NCI-H1105 (cell line): ENCODE measurements around the gene STT3B.

Source experiments
- DNase-seq: peaks from one replicate; lab custom pipeline; 2025; lab: John Stamatoyannopoulos, UW

Gene STT3B

DNA sequence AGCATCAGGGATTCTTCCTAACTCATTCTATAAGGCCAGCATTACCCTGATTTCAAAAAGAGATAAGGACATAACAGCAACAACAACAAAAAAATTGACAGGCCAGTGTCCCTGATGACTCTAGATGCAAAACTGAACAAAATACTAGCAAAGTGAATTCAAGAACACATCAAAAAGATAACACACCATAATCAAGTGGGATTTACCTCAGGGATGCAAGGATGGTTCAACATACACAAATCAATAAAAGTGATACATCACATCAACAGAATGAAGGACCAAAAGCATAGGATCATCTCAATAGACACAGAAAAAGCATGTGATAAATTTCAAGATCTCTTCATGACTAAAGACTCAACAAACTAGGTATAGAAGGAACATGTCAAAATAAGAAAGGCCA lies 119.6 kb downstream of the STT3B start:
- DNase-seq = no peak

DNA sequence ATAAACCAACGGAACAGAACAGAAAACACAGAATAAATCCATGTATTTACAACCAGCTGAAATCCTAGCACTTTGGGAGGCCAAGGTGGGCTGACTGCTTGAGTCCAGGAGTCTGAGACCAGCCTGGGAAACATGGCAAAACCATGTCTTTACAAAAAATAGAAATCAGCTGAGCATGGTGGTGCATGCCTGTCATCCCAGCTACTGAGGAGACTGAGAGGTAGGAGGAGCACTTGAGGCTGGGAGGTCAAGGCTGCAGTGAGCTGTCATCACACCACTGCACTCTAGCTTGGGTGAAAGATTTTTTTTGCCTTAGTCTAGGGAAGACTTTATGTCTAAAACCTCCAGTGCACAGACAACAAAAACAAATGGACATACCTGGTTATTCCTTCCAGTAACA lies 120.7 kb downstream of the STT3B start:
- no peak for DNase-seq

DNA sequence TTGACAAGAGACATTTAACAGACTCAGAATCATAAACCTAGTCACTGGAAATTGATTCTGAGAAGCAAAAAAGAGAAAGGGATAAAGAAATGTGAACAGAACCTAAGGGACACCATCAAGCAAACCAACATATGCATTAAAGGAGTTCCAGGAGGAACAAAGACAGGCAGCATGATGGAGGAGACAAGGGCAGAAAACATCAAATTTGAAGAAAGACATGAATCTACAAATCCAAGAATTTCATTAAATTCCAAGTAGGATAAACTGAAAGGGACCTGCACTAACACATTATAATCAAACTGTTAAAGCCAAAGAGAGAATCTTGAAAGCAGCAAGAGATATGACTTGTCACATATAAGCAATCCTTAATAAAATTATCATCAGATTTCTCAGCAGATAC lies 122.3 kb downstream of the STT3B start:
- no peak for DNase-seq

DNA sequence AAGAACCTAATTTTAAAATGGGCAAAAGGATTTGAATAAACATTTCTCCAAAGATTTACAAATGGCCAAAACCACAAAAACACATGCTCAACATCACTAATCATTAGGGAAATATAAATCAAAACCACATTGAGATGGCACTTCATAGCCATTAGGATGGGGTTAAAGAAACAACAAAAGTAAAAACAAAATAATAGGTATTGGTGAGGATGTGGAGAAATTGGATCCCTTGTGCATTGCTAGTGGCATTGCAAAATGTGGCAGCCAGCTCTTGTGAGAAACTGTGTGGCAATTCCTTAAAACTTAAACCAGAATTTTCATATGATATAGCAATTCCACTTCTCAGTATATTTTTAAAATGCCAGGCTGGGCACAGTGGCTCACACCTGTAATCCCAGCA lies 126.5 kb downstream of the STT3B start:
- DNase-seq = no peak

DNA sequence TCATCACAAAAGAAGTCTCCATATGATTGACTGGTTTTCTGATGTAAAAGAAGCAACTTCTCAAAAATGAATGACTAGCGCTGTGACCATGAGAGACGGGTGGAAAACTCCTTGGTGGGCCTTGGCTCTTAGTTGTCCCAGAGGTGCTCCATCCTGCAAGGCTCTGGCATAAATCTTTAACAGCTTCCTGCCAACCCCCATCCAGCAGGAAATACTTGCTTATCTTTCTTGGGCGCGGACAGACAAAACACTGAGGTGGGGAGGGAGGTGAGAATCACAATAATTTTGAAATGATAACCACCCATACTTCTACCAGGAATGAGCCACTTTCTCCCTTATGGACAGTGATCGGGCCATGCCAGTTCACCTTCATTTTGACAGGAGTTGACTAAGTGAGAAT lies 128.6 kb downstream of the STT3B start:
- no peak for DNase-seq

DNA sequence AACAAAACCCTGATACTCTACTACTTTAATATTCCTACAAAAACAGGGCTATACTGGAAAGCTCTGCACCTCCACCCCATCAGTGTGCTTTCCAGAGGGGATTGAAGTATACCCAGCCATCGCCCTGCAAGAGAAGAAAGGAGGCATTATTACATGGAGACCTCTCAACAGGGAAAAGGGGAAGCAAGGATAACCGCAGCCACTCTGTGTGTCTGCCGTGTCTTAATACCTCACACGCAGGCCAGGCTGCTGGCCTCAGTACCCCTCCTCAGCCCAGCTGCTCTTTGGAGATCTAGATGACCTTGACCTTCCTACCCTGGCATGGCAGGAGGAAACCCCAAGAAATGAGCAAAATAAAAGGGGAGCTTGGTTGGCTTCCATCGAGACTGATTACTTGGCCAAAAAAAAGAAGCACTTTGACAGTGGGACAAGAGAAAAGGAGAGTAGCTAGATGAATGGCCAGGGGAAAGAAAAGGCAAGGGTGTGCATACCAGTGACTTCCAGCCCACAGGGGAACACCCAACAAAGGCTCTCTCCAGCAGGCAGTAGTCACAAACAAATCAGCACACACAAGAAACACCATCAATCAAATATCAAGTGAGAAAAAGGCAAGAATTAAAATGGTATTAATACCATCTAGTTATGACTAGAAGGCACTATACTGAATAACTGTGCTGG lies 129.4 kb downstream of the STT3B start:
- DNase-seq = no peak

DNA sequence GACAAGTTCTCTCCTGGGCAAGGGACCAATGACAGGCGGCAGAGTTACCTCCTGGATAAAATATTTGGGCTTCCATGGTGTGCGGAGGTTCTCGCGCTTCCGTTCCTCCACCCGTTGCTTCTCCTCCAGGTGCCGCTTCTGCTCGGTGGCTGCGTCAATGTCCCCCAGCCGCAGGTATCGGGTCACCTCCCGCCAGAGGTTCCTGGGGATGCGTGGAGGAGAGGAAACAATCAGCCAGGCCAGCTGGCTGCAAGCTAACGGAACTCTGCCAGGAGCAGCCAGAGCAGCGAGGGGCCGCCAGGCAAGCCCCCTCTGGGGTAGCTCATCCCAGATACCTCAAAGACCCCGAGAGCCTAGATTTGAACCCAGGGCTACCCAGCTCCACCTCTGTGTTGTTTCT lies 131.3 kb downstream of the STT3B start:
- DNase-seq = no peak

DNA sequence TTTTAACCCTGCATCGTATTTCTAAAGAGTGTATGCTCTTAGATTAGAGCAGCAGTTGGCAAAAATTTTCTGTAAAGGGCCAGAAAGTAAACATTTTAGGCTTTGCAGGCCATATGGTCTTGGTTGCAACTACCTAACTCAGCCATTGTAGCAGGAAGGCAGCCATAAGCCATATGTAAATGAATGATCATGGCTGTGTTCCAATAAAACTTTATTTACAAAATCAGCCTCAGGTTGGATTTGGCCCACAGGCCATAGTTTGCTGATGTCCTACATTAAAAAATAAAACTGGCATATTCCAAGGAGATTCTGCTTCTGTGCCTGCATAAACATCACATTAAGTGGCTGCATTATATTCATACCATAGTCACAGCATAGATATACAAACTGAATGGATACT lies 134.9 kb downstream of the STT3B start:
- no peak for DNase-seq

DNA sequence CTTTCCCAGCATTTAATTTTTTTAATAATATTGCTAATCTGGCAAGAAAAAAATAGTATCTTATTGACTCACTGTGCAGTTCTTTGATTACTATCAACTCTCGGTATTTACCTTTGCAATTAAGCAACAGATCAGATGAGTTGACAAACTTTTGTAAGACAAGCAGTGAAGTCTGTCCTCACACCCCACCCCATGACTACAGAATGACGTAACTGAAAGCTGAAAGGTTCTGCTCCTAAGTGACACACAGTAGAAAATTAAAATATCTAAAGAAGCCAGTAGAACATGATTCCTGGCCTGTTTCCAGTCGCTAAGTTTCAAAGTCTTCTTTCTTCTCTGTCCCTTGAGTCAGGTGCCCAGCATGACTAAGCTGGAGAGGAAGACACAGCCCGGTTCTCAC lies 135.5 kb downstream of the STT3B start:
- no peak for DNase-seq

DNA sequence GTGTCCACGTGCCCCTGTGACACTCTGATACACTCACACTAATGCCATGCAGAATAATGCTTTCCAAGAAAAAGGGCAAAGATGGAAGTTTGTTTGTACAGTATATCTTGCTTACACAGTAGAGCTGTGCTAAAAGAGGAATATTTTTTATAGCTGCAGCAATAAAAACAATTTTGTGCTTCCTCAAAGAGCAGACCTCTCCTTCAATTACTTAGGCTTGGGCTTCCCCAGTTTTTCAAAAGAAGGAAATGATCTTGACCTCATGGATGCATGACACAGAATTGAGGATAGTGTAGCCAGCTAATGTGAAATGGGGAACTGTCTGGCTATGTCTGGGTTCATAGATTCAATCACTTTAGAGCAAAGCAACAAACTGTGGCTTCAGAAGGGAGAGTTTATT lies 137.4 kb downstream of the STT3B start:
- no peak for DNase-seq

DNA sequence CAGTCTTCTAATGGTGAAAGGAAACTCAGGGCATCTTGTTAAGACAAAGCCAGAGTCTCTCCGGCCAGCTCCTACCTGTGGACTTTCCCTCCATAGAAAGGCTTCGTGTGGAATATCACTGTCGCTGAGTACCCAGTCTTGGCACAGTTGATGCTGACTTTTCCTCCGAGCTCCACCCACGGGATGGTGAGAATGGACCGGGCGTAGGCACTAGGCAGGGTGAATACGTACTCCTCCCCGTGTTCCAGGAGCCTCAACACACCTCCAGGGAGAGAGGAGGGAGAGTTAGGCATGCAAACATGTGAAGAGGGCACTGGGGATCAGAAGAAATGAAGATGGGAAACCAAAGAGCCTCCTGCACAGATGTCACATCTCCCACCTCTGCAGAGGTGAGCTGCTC lies 138.0 kb downstream of the STT3B start:
- no peak for DNase-seq

DNA sequence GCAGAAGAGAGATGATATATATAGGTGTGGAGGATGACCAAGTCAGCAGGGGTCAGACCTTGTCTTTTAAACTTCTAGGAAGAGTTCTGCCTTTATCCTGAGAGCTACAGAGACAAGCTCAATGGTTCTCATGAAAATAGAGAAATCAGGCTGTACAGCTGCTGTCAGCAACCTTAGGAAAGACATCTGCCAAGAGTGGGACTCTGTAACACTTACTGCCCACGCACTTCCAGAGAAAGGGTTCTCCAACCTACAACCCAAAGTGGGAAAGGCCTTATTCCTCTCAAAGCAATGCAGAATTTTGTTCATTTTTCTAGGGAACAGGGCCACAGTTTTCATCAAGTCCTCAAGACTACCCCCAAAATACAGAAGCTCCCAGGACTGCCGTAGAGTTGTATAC lies 138.7 kb downstream of the STT3B start:
- DNase-seq = no peak

DNA sequence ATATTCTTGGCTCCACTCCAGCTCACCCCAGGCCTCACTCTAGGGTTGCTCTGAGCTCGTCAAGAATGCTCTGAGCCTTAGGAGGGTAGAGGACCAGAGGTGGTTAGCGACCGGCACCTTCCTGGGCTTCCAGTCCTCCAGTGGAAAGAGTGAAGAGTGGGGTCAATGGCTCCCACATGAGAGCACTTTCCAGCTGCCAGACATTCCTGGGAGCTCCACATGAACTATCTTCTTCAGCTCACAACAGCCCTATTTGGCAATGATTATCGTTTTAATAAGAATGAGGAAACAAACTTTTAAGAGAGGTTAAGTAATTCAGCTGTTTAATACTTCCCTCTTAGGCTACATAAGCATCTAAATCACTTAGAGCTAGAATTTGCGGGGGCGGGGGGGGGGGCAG lies 139.3 kb downstream of the STT3B start:
- DNase-seq = no peak

DNA sequence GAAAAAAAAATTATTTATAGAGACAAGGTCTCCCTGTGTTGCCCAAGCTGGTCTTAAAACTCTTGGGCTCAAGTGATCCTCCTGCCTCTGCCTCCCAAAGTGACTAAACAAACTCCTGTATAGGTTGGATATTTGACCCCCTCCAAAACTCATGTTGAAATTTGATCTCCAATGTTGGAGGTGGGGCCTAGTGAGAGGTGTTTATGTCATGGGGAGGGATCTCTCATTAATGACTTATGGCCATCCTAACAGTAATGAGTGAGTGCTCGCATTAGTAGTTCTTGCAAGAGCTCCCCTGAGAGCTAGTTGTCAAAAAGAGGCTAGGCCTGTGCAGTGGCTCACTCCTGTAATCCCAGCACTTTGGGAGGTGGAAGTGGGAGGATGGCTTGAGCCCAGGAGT lies 141.2 kb downstream of the STT3B start:
- DNase-seq = no peak

DNA sequence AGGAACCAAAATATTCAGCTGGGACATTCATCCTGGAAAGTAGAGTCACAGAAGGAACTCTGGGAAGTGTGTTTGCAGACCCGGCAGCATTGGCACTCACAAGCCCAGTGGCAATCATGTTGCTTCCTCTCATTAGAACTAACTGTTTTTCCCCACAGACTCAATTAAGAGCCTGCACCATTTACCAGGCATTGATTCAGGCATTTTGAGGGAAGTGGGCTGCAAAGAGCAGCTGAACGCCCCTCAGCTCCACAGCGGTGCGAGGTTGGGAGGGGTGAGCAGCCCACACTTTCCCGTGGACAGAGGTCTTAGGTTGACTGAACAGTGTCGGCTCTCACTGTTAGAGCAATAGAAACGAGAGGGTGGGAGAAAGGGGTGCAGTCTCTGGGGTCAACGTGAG lies 143.8 kb downstream of the STT3B start:
- no peak for DNase-seq

DNA sequence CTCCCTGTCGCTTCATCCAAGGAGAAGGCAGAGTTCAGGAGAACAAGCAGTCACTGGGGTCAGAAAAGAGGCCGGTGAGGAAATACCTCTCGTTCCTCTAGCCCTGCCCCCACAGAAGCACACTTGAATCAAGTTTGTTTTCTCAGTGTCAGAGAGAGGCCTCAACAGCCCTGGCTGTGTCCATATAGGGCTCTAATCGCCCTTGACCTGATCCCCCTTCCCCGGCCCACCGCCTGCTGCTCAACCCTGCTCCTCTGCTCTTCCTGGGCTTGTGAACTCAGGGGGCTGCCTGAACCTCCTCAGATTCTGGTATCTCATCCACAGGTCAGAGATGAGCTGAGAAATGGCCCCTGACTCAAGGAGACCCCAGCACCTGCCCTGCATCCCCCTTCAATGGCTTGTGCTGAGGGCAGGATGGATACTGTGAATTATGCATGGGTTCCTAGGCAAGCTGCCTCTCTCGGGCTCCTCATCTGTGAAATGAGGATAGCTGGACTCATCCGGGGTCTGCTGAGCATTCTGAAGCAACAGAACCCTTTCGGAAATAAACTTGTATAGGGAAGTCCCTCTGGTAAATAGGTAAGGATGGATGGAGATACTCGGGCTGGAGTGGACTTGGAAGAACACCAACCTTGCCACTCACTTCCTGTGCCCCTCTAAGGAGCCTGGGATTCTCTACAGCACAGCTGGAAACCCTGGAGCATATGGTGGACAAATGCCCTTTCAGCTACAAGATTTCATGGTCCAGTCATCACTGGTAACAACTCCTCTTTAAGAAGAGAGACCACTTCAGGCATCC lies 147.5 kb downstream of the STT3B start:
- DNase-seq = no peak
